Activated T-helper 1 cell treated with Interleukin-2 at 50 U/mL for 16 hours (primary cell): Measurements from ENCODE around the gene COL8A2.

ENCODE experiments used
- DNase-seq: peaks from one replicate; pipeline ENCODE4 v3.0.0-alpha.2; 2020; ENCODE audit warnings: low read depth

Gene COL8A2

DNA sequence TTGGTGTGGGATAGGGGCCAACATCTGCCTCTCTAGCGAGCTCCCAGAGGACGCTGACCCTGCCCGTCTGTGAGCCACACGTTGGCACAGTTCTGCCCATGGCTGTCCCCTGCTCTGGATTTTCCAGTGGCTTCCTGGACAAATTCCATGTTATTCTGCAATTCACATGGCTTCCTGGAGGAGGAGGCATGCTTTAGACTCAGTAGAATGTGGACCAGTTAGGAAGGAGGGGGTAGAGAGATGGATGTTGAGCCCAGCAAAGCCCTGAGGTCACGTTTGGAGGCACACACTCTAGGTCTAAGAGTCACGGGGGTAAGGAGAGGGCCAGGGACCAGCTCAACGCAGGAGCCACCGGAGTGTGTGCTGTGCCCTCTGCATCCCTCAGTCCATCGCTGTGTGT is 12.2 kb downstream of the COL8A2 start:
- DNase-seq, result no peak

- DNase-seq, result no peak
Observed at GRCh38 chr1:36111151-36111550, 13.9 kb downstream of the COL8A2 start.

DNA sequence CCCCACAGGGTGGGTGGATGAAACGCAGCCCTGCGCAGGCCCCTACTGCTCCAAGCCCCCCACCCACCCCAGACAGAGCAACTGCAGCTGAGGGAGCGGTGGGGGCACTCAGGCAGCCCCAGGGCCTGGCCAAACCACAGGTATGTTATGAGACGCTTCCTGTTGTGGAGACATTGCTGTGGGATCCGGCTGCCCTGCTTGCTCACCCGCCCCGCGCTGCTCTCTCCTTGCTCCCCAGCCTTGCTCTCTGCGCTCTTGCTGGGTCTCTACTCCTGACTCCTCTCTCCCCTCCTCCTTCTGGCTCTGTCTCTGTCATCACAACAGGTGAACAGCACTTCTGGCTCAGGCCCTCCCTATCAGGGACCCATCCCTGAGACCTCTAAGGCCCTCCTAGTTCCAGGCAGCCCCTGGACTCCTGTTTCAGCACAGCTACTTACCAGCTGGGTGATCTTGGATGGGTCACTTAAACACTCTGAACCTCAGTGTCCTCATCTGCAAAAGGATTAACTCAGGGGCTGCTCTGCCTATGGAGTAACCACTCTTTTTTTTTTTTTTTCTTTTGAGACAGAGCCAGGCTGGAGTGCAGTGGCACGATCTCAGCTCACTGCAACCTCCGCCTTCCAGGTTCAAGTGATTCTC is 15.9 kb downstream of the COL8A2 start:
- DNase-seq, result peak; percentile 37

DNA sequence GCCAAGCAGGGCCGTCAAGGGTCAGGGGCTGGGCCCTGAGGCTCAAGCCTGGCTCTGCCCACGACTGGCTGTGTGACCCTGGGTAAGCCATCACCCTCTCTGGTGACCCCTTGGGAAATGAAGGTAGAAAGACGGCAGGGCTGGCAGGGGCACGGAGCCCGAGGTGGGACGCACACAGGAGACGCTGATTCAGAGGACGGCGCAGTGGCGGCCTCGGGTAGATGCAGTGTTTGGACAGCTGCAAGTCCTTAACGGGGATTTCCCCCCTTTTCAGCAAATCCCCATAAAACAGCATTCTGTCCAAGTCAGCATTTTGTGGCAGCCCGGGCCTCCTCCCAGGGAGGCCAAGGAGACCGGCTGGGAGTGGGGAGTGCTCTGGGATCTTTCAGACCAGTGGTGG is 16.7 kb downstream of the COL8A2 start:
- no peak for DNase-seq

- DNase-seq, result no peak
Observed at GRCh38 chr1:36107394-36107793, 17.6 kb downstream of the COL8A2 start.

DNA sequence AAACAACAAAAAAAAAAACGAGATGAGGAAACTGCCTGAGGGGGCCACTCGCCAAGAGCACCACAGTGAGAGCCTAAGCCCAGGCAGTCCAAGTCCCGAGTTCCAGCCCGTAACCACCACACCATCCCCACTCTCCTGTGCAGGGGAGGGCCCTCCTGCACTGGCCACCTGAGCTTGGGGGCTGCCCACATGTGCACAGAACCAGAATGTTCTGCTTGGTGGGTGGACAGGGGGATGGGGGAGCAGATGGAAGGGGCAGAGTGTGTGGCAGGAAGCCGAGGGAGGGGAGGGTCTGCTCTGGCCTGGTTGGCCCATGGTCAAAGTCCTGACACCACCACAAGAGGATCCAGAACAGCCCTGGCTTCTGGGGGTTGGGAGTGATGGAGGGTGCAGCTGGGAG is 18.8 kb downstream of the COL8A2 start:
- DNase-seq, result no peak

- DNase-seq, result no peak
Observed at GRCh38 chr1:36101546-36101945, 23.5 kb downstream of the COL8A2 start.

DNA sequence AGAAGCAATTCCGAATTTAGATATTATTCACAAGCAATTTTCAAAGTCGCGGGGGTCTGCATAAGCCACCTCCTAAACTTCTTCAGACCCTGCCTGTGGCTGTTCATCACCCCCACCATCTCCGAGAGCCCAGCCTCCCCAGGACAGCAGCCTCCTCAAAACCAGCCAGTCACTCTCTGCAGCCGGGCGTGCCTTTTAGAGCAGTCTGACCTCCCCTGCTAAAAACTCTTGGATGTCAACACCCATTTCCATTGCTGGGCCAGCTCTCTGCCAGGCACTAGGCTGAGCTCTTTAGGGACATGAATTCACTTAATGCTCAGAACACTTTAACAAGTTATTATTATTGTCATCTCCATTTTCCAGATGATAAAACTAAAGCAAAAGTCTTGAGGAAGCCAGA is 24.6 kb downstream of the COL8A2 start:
- no peak for DNase-seq

GRCh38 chr1:36099681-36100341 is 25.2 kb downstream of the COL8A2 start:
- peak; percentile 57 for DNase-seq

DNA sequence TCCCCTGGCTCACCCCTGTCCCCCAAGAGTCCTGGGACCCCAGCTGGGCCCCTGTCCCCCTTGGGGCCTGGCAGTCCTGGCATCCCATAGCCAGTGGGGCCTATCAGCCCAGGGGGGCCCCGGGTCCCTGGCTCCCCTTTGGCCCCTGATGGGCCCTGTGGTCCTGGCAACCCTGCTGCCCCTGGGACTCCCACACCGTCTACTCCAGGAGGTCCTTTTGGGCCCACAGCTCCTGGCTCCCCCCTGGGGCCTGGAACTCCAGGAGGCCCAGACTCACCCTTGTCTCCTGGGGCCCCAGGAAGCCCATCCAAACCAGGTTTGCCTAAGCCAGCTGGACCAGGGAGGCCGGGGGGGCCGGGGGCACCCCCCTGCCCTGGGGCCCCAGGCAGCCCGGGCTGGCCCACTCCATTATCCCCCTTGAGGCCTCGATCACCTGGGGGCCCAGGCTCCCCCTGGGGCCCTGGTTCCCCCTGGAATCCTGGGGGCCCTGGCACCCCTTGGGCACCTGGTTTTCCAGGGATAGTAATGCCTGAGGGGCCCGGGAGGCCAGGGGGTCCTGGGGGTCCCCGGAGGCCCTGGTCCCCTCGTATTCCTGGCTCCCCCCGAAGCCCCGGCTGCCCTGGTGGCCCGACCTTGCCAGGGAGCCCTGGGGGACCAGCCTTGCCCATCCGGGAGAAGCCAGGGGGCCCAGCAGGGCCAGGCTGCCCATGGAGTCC is 26.2 kb downstream of the COL8A2 start:
- no peak for DNase-seq

GRCh38 chr1:36097693-36098585 is 27.1 kb downstream of the COL8A2 start:
- no peak for DNase-seq

DNA sequence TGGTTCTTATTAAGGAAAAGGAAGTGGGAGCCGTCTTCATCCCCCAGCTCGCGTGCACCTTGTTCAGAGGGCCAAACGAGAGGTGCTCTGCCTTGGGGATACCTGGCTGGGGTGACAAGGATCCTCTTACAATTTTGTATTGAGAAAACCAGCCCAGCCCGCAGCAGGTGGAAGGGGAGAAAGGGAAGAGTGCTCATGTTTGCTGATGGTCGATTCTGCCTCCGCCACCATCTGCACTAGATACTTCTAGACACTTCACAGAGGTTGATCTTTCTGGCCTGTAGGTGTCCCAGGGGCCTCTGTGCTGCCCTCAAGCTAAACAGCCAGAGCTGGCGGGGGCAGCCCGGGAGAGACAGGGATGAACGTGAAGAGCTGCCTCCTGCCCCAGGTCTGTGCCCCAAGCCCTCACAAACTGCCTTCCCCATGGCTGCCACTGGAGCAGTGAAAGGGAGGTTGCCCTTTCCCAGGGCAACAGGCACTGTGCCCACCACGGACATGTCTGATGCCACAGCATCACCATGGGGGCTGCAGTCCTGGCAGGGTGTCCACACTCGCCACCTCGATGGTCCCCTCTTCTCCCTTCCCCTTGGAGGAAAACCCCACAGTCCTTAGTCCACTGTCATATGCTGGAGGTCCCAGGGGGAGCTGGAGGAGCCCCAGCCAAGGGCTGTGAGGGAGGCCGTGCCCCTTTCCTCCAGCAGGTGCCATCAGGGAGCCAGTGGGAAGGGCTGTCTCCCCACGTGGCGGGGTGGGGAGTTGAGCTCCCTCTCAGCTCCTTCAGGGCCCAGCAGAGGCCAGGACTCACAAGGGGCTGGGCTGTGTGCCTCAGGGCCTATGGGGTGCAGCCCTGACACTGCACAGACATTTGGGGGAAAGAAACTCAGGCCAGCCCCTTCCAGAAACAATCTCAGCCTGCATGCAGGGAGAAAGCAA is 28.3 kb downstream of the COL8A2 start:
- DNase-seq, result no peak

GRCh38 chr1:36095760-36096405 is 29.1 kb downstream of the COL8A2 start:
- DNase-seq, result no peak

DNA sequence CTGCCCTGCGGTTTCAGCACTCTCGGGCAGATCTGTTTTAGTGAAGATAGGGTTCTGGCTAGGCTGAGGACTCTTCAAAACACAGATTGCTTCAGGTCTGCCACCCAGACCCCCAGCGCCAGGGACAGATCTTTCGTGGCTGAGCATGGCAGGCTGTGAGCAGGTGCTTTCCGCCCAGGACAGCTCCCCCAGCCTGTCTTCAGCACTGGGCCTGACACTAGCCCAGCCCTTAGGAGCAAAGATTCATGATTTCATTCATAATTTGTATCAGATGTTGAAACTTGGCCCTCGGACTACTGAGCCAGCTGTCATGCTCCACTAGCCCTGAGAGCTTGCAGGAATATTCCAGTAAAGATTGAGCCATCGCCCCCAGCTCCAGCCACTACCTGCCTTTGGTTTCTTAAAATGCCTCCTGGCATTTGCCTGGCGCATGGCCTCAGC is 30.4 kb downstream of the COL8A2 start:
- no peak for DNase-seq

- no peak for DNase-seq
Observed at GRCh38 chr1:36093929-36094328, 31.1 kb downstream of the COL8A2 start.

- no peak for DNase-seq
Observed at GRCh38 chr1:36093226-36093625, 31.8 kb downstream of the COL8A2 start.

DNA sequence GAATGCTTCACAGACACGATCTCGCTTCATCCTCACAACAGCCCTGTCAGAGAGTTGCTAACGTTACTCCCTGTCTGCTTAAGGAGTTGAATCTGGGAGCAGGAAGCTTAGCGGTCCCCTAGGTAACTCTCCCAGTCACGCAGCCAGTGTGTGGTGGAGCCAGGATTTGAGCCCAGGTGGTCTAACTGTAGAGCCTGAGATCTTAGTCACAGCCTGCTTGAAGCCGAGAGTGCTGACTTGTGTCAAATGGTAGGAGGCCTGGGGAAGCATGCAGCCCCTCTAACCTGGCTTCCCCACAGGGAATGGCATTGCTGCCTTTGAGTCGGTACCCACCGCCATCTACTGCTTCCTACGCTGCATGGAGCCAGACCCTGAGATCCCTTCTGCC is 32.2 kb downstream of the COL8A2 start:
- no peak for DNase-seq

- DNase-seq, result no peak
Observed at GRCh38 chr1:36092166-36092797, 32.7 kb downstream of the COL8A2 start.

- no peak for DNase-seq
Observed at GRCh38 chr1:36091698-36092097, 33.3 kb downstream of the COL8A2 start.

DNA sequence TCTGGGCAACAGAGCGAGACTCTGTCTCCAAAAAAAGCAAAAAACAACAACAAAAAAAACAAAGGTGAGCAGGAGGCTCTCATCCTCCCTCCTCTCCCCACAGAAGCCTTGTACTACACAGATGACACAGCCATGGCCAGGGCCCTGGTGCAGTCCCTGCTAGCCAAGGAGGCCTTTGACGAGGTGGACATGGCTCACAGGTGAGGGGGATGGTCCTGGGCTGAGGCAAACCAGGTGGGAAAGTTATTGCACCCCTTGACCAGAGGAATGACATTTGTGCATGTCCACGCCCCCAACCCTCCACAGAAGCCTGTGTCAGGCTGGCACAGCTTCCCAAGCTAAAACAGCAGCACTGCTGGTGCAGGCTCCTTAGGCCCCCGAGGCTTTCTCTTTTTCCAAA is 33.9 kb downstream of the COL8A2 start:
- no peak for DNase-seq
